CD14-positive monocyte (primary cell): ENCODE measurements around the gene PDLIM4. TPM values are rescaled to one million over a fixed set of nuclear protein-coding genes. Genes with fewer than 3 reads are reported as not detected.

ENCODE experiments used
- DNase-seq, 3 donors: peaks; one replicate each; pipeline ENCODE4 v3.0.0-alpha.2; 2011 to 2022
- H2AFZ ChIP-seq: 2 replicates; pipeline ENCODE4 v1.6.0; 2012; ENCODE audit warnings: mild to moderate bottlenecking, low read depth, low read length, inconsistent platforms; ENCODE audit not compliant: insufficient read depth, poor library complexity, severe bottlenecking
- H3K27ac ChIP-seq, 2 donors: 1 replicate in 1 of 2; 2 replicates in 1 of 2; pipeline ENCODE4 v1.5.1; 2012 to 2013; ENCODE audit warnings: low read length in 2 of 2, control low read depth in 1 of 2, inconsistent platforms in 1 of 2, low read depth in 1 of 2, mild to moderate bottlenecking in 1 of 2
- H3K27me3 ChIP-seq, 2 donors: one replicate each; pipeline versions ENCODE4 v1.6.0 to v1.6.1; 2011 to 2013; ENCODE audit warnings: low read length in 2 of 2; ENCODE audit not compliant: control insufficient read depth in 2 of 2, insufficient read depth in 2 of 2
- H3K36me3 ChIP-seq, 2 donors: replicated peaks in 1 of 2; 1 replicate in 1 of 2; 2 replicates in 1 of 2; pipeline versions ENCODE4 v1.5.1 to v1.6.1; 2012 to 2013; ENCODE audit warnings: low read length in 2 of 2, control low read depth in 1 of 2, inconsistent platforms in 1 of 2, mild to moderate bottlenecking in 1 of 2; ENCODE audit not compliant: insufficient read depth in 2 of 2, control insufficient read depth in 1 of 2
- H3K4me1 ChIP-seq, 2 donors: 1 replicate in 1 of 2; 2 replicates in 1 of 2; pipeline versions ENCODE4 v1.5.1 to v1.6.1; 2012 to 2013; ENCODE audit warnings: low read length in 2 of 2, control low read depth in 1 of 2, inconsistent platforms in 1 of 2, mild to moderate bottlenecking in 1 of 2, moderate library complexity in 1 of 2; ENCODE audit not compliant: insufficient read depth in 2 of 2, control insufficient read depth in 1 of 2
- H3K4me2 ChIP-seq: replicated peaks from 2 replicates; pipeline ENCODE3; 2012; ENCODE audit warnings: low read length, moderate library complexity, mild to moderate bottlenecking; ENCODE audit not compliant: poor library complexity, severe bottlenecking; ENCODE audit errors: extremely low read depth
- H3K4me3 ChIP-seq, 3 experiments: fragments of 200-600 bp in 1 of 3; sonication (generic) in 1 of 3; replicated peaks in 1 of 3; 1 replicate in 2 of 3; 2 replicates in 1 of 3; pipeline ENCODE4 v1.5.1; 2011 to 2013; ENCODE audit warnings: low read length in 3 of 3, mild to moderate bottlenecking in 3 of 3, control low read depth in 2 of 3, low read depth in 2 of 3, inconsistent platforms in 1 of 3, moderate library complexity in 1 of 3
- H3K79me2 ChIP-seq: 2 replicates; pipeline ENCODE4 v1.6.0; 2012; ENCODE audit warnings: mild to moderate bottlenecking, control low read depth, inconsistent platforms, low read length, moderate library complexity; ENCODE audit not compliant: insufficient read depth
- H3K9ac ChIP-seq: 2 replicates; pipeline ENCODE4 v1.6.0; 2017; ENCODE audit warnings: low read length, mild to moderate bottlenecking; ENCODE audit not compliant: insufficient read depth, poor library complexity, severe bottlenecking
- H3K9me3 ChIP-seq, 2 donors: replicated peaks in 1 of 2; 1 replicate in 1 of 2; 2 replicates in 1 of 2; pipeline versions ENCODE4 v1.5.1 to v1.6.1; 2012 to 2013; ENCODE audit warnings: low read length in 2 of 2, control low read depth in 1 of 2; ENCODE audit not compliant: control insufficient read depth in 1 of 2, insufficient read depth in 1 of 2
- H4K20me1 ChIP-seq: 2 replicates; pipeline ENCODE4 v1.6.0; 2012; ENCODE audit warnings: mild to moderate bottlenecking, low read length, control low read depth, moderate library complexity; ENCODE audit not compliant: insufficient read depth
- H3K27ac Mint-ChIP-seq, 7 donors: one replicate each; pipeline ENCODE4 v1.8.0; 2020; ENCODE audit warnings: mild to moderate bottlenecking in 7 of 7, mixed read lengths in 7 of 7, moderate library complexity in 6 of 7, inconsistent platforms in 2 of 7
- H3K27me3 Mint-ChIP-seq, 3 donors: one replicate each; pipeline ENCODE4 v1.8.0; 2021 to 2022; ENCODE audit warnings: low read depth in 3 of 3, mild to moderate bottlenecking in 3 of 3, mixed read lengths in 3 of 3, moderate library complexity in 3 of 3, inconsistent platforms in 1 of 3
- H3K36me3 Mint-ChIP-seq, 2 donors: one replicate each; pipeline ENCODE4 v1.8.0; 2020; ENCODE audit warnings: mixed read lengths in 2 of 2, inconsistent platforms in 1 of 2, mild to moderate bottlenecking in 1 of 2
- H3K4me1 Mint-ChIP-seq: one replicate; pipeline ENCODE4 v1.8.0; 2020; ENCODE audit warnings: mild to moderate bottlenecking, mixed read lengths
- H3K4me3 Mint-ChIP-seq, 2 donors: one replicate each; pipeline ENCODE4 v1.8.0; 2020; ENCODE audit warnings: mild to moderate bottlenecking in 2 of 2, mixed read lengths in 2 of 2, moderate library complexity in 1 of 2
- H3K9me3 Mint-ChIP-seq, 7 donors: one replicate each; pipeline ENCODE4 v1.8.0; 2020 to 2022; ENCODE audit warnings: mixed read lengths in 7 of 7, mild to moderate bottlenecking in 6 of 7, moderate library complexity in 6 of 7, inconsistent platforms in 2 of 7
- WGBS: methylation state at CpG from one replicate; pipeline ENCODE4 v1.1.5; 2013; ENCODE audit warnings: missing lambda C conversion rate; ENCODE audit not compliant: insufficient coverage; 5-methylcytosine and 5-hydroxymethylcytosine counted together
- intact Hi-C, 2 donors: fragments of 100-400 bp; cut with micrococcal nuclease; formaldehyde crosslinking; loops; one replicate each; pipeline versions ENCODE4 v1.15.0 to v1.15.1; 2023
- polyA plus RNA-seq, 3 donors: library from polyadenylated mRNA; depleted of rRNA in 1 of 3; unstranded in 2 of 3; stranded (reverse) in 1 of 3; fragments of 300-500 nt in 2 of 3; fragments of >200 nt in 1 of 3; fragmentation: Illumina TruSeq in 2 of 3; gene quantifications; 1 replicate in 2 of 3; 2 replicates in 1 of 3; pipeline ENCODE4 v1.2.3, GENCODE V29; 2012 to 2021
- TF ChIP-seq, protein P1 (sequence below): fragments of 200-600 bp; IDR thresholded peaks from one replicate; pipeline ENCODE4 v1.8.0; 2022; ENCODE audit warnings: antibody characterized with exemption, mild to moderate bottlenecking

PDLIM4 gene
- polyA plus RNA-seq, 3 donors, result not detected

DNA sequence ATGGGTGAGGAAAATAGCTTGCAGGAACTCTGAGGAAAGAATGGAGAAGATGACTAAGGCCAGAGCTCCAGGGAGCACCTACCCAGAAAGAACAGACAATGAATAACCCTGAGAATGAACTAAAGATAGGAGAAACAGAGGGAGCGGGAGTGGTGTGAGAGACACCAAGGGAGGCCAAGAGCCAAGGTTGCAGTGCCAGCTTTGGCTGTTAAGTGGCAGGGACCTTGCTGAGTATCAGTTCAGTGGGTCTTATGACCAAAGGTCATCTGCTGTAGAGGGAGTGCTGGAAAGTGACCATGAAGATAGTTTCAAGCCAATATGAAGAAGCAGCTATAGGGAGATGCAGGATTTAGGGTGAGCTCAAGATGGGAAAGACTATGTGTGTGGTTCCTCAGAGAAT lies 46.6 kb upstream of the PDLIM4 start:
- Histone ChIP-seq H2AFZ (no peak overlapping the region), H3K4me3 (no peak overlapping the region)

DNA sequence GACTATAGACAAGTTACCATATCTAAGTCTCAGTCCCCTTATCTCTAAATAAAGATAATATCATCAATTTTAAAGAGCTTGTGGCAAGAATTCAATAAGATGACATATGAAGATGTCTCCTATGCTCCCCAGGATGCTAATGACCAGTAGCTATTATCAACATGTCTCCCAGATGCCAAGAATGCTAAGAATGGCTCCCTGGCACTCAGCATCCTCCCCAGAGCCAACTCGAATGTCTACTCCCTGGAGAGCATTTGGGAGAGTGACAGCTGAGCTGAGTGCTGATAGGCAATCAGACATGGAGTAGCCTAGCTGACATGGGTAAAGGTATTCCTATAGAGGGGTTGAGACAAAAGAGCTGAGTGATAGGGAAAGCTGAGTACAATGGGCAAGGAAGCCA lies 45.7 kb upstream of the PDLIM4 start:
- Mint-ChIP-seq H3K4me1 (peaks cover 6% of the 10 kb centered on the region), H3K27me3 (no peaks in the 10 kb centered on the region)
- no peak overlapping the region for H3K9ac ChIP-seq

More for the DNA sequence above, 46.6 kb upstream of the PDLIM4 start:
- H3K27me3 ChIP-seq, result no peaks in the 10 kb centered on the region
- no peak for DNase-seq
- no peak overlapping the region for H3K9ac ChIP-seq
- H3K36me3 ChIP-seq, result no peaks in the 10 kb centered on the region
- no peaks in the 10 kb centered on the region for H3K9me3 ChIP-seq
- Mint-ChIP-seq H3K9me3 (peaks cover 0 to 2% (median 0%) of the 10 kb centered on the region in 7 donors), H3K27me3 (peaks cover 0 to 3% (median 0%) of the 10 kb centered on the region in 3 donors), H3K36me3 (no peaks in the 10 kb centered on the region), H3K27ac (no peak overlapping the region), H3K4me1 (peaks cover 6% of the 10 kb centered on the region), H3K4me3 (no peak overlapping the region)
- no peak overlapping the region for H3K27ac ChIP-seq
- no peaks in the 10 kb centered on the region for H4K20me1 ChIP-seq
- 100% methylated on average over 1 of the region's 1 CpG for WGBS
- no peaks in the 10 kb centered on the region for H3K79me2 ChIP-seq
- TF ChIP-seq, protein P1, sequence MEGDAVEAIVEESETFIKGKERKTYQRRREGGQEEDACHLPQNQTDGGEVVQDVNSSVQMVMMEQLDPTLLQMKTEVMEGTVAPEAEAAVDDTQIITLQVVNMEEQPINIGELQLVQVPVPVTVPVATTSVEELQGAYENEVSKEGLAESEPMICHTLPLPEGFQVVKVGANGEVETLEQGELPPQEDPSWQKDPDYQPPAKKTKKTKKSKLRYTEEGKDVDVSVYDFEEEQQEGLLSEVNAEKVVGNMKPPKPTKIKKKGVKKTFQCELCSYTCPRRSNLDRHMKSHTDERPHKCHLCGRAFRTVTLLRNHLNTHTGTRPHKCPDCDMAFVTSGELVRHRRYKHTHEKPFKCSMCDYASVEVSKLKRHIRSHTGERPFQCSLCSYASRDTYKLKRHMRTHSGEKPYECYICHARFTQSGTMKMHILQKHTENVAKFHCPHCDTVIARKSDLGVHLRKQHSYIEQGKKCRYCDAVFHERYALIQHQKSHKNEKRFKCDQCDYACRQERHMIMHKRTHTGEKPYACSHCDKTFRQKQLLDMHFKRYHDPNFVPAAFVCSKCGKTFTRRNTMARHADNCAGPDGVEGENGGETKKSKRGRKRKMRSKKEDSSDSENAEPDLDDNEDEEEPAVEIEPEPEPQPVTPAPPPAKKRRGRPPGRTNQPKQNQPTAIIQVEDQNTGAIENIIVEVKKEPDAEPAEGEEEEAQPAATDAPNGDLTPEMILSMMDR, result no peak
- intact Hi-C loops, result no loop called here
- H3K4me2 ChIP-seq, result no peak overlapping the region
- no peaks in the 10 kb centered on the region for H3K4me1 ChIP-seq

More for the DNA sequence above, 45.7 kb upstream of the PDLIM4 start:
- no peaks in the 10 kb centered on the region for H3K4me1 ChIP-seq
- Mint-ChIP-seq H3K36me3 (no peaks in the 10 kb centered on the region), H3K27ac (no peak overlapping the region), H3K4me3 (no peak overlapping the region), H3K9me3 (peaks cover 0 to 2% (median 0%) of the 10 kb centered on the region in 7 donors)
- H3K27ac ChIP-seq, result no peak overlapping the region
- H3K4me2 ChIP-seq, result no peak overlapping the region
- no peaks in the 10 kb centered on the region for H4K20me1 ChIP-seq
- no peak for DNase-seq
- H3K79me2 ChIP-seq, result no peaks in the 10 kb centered on the region
- no peaks in the 10 kb centered on the region for H3K27me3 ChIP-seq
- no peak overlapping the region for H3K4me3 ChIP-seq
- TF ChIP-seq, protein P1, result no peak
- no peaks in the 10 kb centered on the region for H3K36me3 ChIP-seq
- H3K9me3 ChIP-seq, result no peaks in the 10 kb centered on the region
- 80% methylated on average over 1 of the region's 1 CpG for WGBS
- intact Hi-C loops, result no loop called here
- no peak overlapping the region for H2AFZ ChIP-seq
